GM23338 (cell line): ENCODE data around the gene MT1F. TPM values are rescaled to one million over a fixed set of nuclear protein-coding genes. Genes with fewer than 3 reads are reported as not detected.

Experiments
- ATAC-seq: fragments of 200-7000 bp; cut with Tn5 transposase; 3 replicates; pipeline ENCODE4 v1.9.1; 2020
- DNase-seq: peaks from one replicate; pipeline ENCODE4 v3.0.0-alpha.2; 2015; ENCODE audit warnings: low spot score
- H2AFZ ChIP-seq: fragments of 200-600 bp; sonication (generic); 2 replicates; pipeline ENCODE4 v1.8.0; 2016; ENCODE audit warnings: antibody characterized with exemption, mild to moderate bottlenecking, moderate library complexity
- H3F3A ChIP-seq: fragments of 200-600 bp; sonication (generic); replicated peaks from 2 replicates; pipeline ENCODE4 v1.8.0; 2017; ENCODE audit warnings: antibody characterized with exemption, mixed run types, low read depth
- H3K27ac ChIP-seq: fragments of 200-600 bp; sonication (generic); 2 replicates; pipeline ENCODE4 v1.6.1; 2016; ENCODE audit warnings: low read depth
- H3K27me3 ChIP-seq: fragments of 200-600 bp; sonication (generic); 2 replicates; pipeline ENCODE4 v1.8.0; 2016; ENCODE audit warnings: mild to moderate bottlenecking, mixed run types, moderate library complexity; ENCODE audit not compliant: insufficient read depth
- H3K36me3 ChIP-seq: fragments of 200-600 bp; sonication (generic); 2 replicates; pipeline ENCODE4 v1.8.0; 2016; ENCODE audit warnings: mild to moderate bottlenecking; ENCODE audit not compliant: insufficient read depth
- H3K4me1 ChIP-seq: fragments of 200-600 bp; sonication (generic); 2 replicates; pipeline ENCODE4 v1.8.0; 2016; ENCODE audit warnings: mild to moderate bottlenecking, moderate library complexity; ENCODE audit not compliant: insufficient read depth
- H3K4me2 ChIP-seq: fragments of 200-600 bp; sonication (generic); 2 replicates; pipeline ENCODE4 v1.7.1; 2017; ENCODE audit warnings: mixed run types
- H3K4me3 ChIP-seq: fragments of 200-600 bp; sonication (generic); 2 replicates; pipeline ENCODE4 v1.6.1; 2016; ENCODE audit warnings: mixed run types
- H3K79me2 ChIP-seq: fragments of 200-600 bp; sonication (generic); replicated peaks from 2 replicates; pipeline ENCODE4 v1.8.0; 2017; ENCODE audit warnings: mild to moderate bottlenecking; ENCODE audit not compliant: insufficient read depth
- H3K9me2 ChIP-seq: fragments of 200-600 bp; sonication (generic); 2 replicates; pipeline ENCODE4 v1.8.0; 2017; ENCODE audit not compliant: insufficient read depth
- H4K20me1 ChIP-seq: fragments of 200-600 bp; sonication (generic); replicated peaks from 2 replicates; pipeline ENCODE4 v1.8.0; 2017; ENCODE audit warnings: mild to moderate bottlenecking; ENCODE audit not compliant: insufficient read depth
- H3K27ac Mint-ChIP-seq: 2 replicates; pipeline ENCODE4 v1.8.0; 2020; ENCODE audit warnings: inconsistent platforms, mild to moderate bottlenecking, moderate library complexity, mixed read lengths
- H3K27me3 Mint-ChIP-seq: 3 replicates; pipeline ENCODE4 v1.8.0; 2022; ENCODE audit warnings: low read depth, mild to moderate bottlenecking, moderate library complexity, mixed read lengths, inconsistent platforms; ENCODE audit not compliant: insufficient read depth, poor library complexity
- H3K36me3 Mint-ChIP-seq: 3 replicates; pipeline ENCODE4 v1.8.0; 2021; ENCODE audit warnings: low read depth, mild to moderate bottlenecking, inconsistent platforms, moderate library complexity, mixed read lengths
- H3K4me1 Mint-ChIP-seq: 3 replicates; pipeline ENCODE4 v1.8.0; 2020; ENCODE audit warnings: mild to moderate bottlenecking, inconsistent platforms, mixed read lengths
- H3K4me3 Mint-ChIP-seq: 3 replicates; pipeline ENCODE4 v1.8.0; 2021; ENCODE audit warnings: moderate library complexity, mild to moderate bottlenecking, inconsistent platforms, mixed read lengths
- H3K9me3 Mint-ChIP-seq: 3 replicates; pipeline ENCODE4 v1.8.0; 2020; ENCODE audit warnings: moderate library complexity, mild to moderate bottlenecking, inconsistent platforms, mixed read lengths
- CTCF ChIP-seq, 2 experiments: fragments of 200-600 bp in 1 of 2; sonication (generic) in 1 of 2; conservative IDR thresholded peaks; 2 replicates each; pipeline versions ENCODE4 v1.5.1 to v1.6.1; 2016 to 2017; ENCODE audit warnings: antibody characterized with exemption in 2 of 2, low read depth in 2 of 2, mild to moderate bottlenecking in 2 of 2, moderate library complexity in 1 of 2
- ETS1 ChIP-seq: IDR thresholded peaks from 2 replicates; pipeline ENCODE4 v1.6.1; 2016; ENCODE audit warnings: antibody characterized with exemption
- EZH2 ChIP-seq: fragments of 200-600 bp; sonication (generic); IDR thresholded peaks from one replicate; pipeline ENCODE4 v1.8.0; 2017; ENCODE audit warnings: antibody characterized with exemption, mild to moderate bottlenecking, low read depth; ENCODE audit not compliant: unreplicated experiment
- EZH2phosphoT487 ChIP-seq: fragments of 200-600 bp; sonication (generic); IDR thresholded peaks from one replicate; pipeline ENCODE4 v1.8.1; 2018; ENCODE audit warnings: antibody characterized with exemption; ENCODE audit not compliant: unreplicated experiment
- JUNB ChIP-seq: IDR thresholded peaks from one replicate; pipeline ENCODE4 v1.6.1; 2016; ENCODE audit warnings: antibody characterized with exemption; ENCODE audit not compliant: unreplicated experiment
- NANOG ChIP-seq: IDR thresholded peaks from 2 replicates; pipeline ENCODE4 v1.6.1; 2016; ENCODE audit warnings: antibody characterized with exemption, borderline replicate concordance
- POLR2AphosphoS5 ChIP-seq: IDR thresholded peaks from 2 replicates; pipeline ENCODE4 v1.6.1; 2016; ENCODE audit warnings: antibody characterized with exemption, low read depth
- ZNF114 ChIP-seq: fragments of 250-450 bp; sonication (Bioruptor Pico); IDR thresholded peaks from 2 replicates; pipeline ENCODE4 v1.5.0; 2020; ENCODE audit warnings: mild to moderate bottlenecking, moderate library complexity
- ZNF331 ChIP-seq: fragments of 250-450 bp; sonication (Bioruptor Pico); IDR thresholded peaks from 2 replicates; pipeline ENCODE4 v1.5.0; 2020; ENCODE audit warnings: low read depth, mild to moderate bottlenecking, moderate library complexity
- polyA plus RNA-seq: library from polyadenylated mRNA; unstranded; fragments of >200 nt; fragmentation: Nextera tagmentation; extraction: Ambion mirVana; gene quantifications from 2 replicates; pipeline ENCODE4 v1.2.1, GENCODE V29; 2016
- total RNA-seq: library from RNA; depleted of rRNA; stranded (reverse); fragments of >200 nt; shearing (Covaris generic); gene quantifications from 2 replicates; pipeline ENCODE4 v1.2.3, GENCODE V29; 2014

Gene MT1F
- total and polyA plus RNA-seq, 2 experiments from 2014 or later: 7.4 to 107 TPM

- no peak overlapping the region; the same call in 1 of the 2 replicates for H3K4me2 ChIP-seq
- peaks cover 7% of the 10 kb centered on the region; the same call in 1 of the 2 replicates for H3F3A ChIP-seq
- no peaks in the 10 kb centered on the region for H4K20me1 ChIP-seq
- peaks cover 29% of the 10 kb centered on the region for H3K27me3 Mint-ChIP-seq
- peaks cover 26% of the 10 kb centered on the region for H3K4me1 Mint-ChIP-seq
- H3K4me3 Mint-ChIP-seq: peak overlapping the region; percentile 93
- no peak overlapping the region for H3K4me3 ChIP-seq
- no peak overlapping the region for H3K27ac ChIP-seq
- H3K4me1 ChIP-seq: peaks cover 29% of the 10 kb centered on the region
- H3K36me3 ChIP-seq: no peaks in the 10 kb centered on the region
- H3K27ac Mint-ChIP-seq: 0 out of 2 replicates have a peak overlapping the region, but pooled peaks have one; percentile 38
- H3K9me2 ChIP-seq: no peaks in the 10 kb centered on the region
- peaks cover 14% of the 10 kb centered on the region for H3K79me2 ChIP-seq
- ATAC-seq (no peak), DNase-seq (no peak)
- H3K27me3 ChIP-seq: peaks cover 24% of the 10 kb centered on the region
- no peak for TF ChIP-seq JUNB
- peak; percentile 64 for TF ChIP-seq POLR2AphosphoS5
- no peak for TF ChIP-seq EZH2
- no peak for TF ChIP-seq ZNF114 (CRISPR knock-in tag)
- H3K36me3 Mint-ChIP-seq: peaks cover 43% of the 10 kb centered on the region
- peaks cover 11% of the 10 kb centered on the region; the same call in 2 of the 3 replicates for H3K9me3 Mint-ChIP-seq
- H2AFZ ChIP-seq: no peak overlapping the region
These were observed 26.6 kb downstream of the MT1F start for GRCh38 chr16:56684256-56684925.

GRCh38 chr16:56684926-56685590, 27.3 kb downstream of the MT1F start:
- Mint-ChIP-seq H3K27me3 (peaks cover 33% of the 10 kb centered on the region), H3K4me3 (peak overlapping the region; percentile 93; the same call in 1 of the 3 replicates), H3K9me3 (peaks cover 11% of the 10 kb centered on the region; the same call in 2 of the 3 replicates), H3K36me3 (peaks cover 43% of the 10 kb centered on the region), H3K27ac (no peak overlapping the region), H3K4me1 (peaks cover 27% of the 10 kb centered on the region)
- Histone ChIP-seq H3K4me3 (no peak overlapping the region), H3K79me2 (peaks cover 14% of the 10 kb centered on the region), H2AFZ (no peak overlapping the region), H3K4me2 (no peak overlapping the region), H3K27ac (no peak overlapping the region), H3K36me3 (no peaks in the 10 kb centered on the region), H3K9me2 (no peaks in the 10 kb centered on the region), H3K27me3 (peaks cover 24% of the 10 kb centered on the region), H4K20me1 (no peaks in the 10 kb centered on the region), H3K4me1 (peaks cover 30% of the 10 kb centered on the region), H3F3A (peaks cover 7% of the 10 kb centered on the region; the same call in 1 of the 2 replicates)
- no peak for TF ChIP-seq ZNF331 (CRISPR knock-in tag)
- no peak for TF ChIP-seq CTCF (conservative IDR thresholded peaks at IDR 0.05; ENCODE audit: low read depth in 2 of 2)
- TF ChIP-seq EZH2phosphoT487: no peak
- no peak for TF ChIP-seq ETS1
- TF ChIP-seq JUNB: no peak
- no peak for TF ChIP-seq NANOG
- DNase-seq (no peak), ATAC-seq (no peak)
